Progenitor cell of endocrine pancreas (in vitro differentiated cells): ENCODE measurements around the gene PNPLA2. TPM values are rescaled to one million over a fixed set of nuclear protein-coding genes. Genes with fewer than 3 reads are reported as not detected.

Experiments used
- DNase-seq: peaks from one replicate; pipeline ENCODE4 v3.0.0; 2021; ENCODE audit warnings: low spot score; ENCODE audit not compliant: unreplicated experiment
- H3K27ac Mint-ChIP-seq: 2 replicates; pipeline ENCODE4 v1.8.0; 2021; ENCODE audit warnings: mild to moderate bottlenecking, moderate library complexity, mixed read lengths
- H3K27me3 Mint-ChIP-seq: 2 replicates; pipeline ENCODE4 v1.8.0; 2021; ENCODE audit warnings: mixed read lengths
- H3K36me3 Mint-ChIP-seq: 2 replicates; pipeline ENCODE4 v1.8.0; 2022; ENCODE audit warnings: mixed read lengths; ENCODE audit not compliant: insufficient read depth
- H3K4me1 Mint-ChIP-seq: 2 replicates; pipeline ENCODE4 v1.8.0; 2021; ENCODE audit warnings: low read depth, mixed read lengths
- H3K4me3 Mint-ChIP-seq: 2 replicates; pipeline ENCODE4 v1.8.0; 2021; ENCODE audit warnings: low read depth, mild to moderate bottlenecking, moderate library complexity, mixed read lengths
- H3K9me3 Mint-ChIP-seq: 2 replicates; pipeline ENCODE4 v1.8.0; 2021; ENCODE audit warnings: low read depth, mixed read lengths
- total RNA-seq: library from RNA; stranded (reverse); gene quantifications from 2 replicates; pipeline ENCODE4 v1.2.1, GENCODE V29; 2021
- TF ChIP-seq, protein P1 (sequence below): fragments of 200-600 bp; sonication (generic); IDR thresholded peaks from one replicate; pipeline ENCODE4 v1.5.0; 2021; ENCODE audit warnings: antibody characterized with exemption, mild to moderate bottlenecking; ENCODE audit not compliant: unreplicated experiment

PNPLA2 gene
- total RNA-seq, 1 donor from 2014 or later = 51.1 TPM

DNA sequence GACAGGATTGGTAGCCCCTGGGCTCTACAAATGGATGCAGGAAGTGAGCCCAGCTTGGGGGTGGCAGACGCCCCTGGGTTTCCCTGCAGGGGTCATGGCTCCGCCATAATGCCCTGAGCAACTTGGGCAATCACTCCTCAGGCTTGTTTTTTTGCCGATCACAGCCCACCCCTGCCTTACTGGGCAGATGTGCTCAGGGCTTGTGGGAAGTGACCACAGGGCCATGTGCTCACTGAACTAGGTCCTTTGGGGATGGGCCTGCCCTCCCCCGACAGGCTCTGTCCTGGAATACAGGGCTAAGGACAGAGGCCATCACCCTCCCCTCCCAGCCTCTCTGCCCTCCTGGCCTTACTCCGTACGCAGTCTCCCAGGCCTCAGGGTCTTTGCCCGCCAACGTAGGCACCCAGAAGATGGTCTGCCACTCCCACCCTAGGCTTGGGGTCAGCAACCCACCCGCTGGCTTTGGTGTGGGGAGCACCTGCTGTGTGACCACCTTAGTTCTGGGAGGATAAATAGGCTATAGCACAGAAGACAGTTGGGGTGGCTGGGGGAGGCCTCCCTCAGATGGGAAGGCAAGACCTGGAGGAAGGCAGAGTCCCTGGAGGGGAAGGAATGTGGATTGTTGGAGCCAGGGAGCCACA, 5.1 kb upstream of the PNPLA2 start:
- TF ChIP-seq, protein P1, sequence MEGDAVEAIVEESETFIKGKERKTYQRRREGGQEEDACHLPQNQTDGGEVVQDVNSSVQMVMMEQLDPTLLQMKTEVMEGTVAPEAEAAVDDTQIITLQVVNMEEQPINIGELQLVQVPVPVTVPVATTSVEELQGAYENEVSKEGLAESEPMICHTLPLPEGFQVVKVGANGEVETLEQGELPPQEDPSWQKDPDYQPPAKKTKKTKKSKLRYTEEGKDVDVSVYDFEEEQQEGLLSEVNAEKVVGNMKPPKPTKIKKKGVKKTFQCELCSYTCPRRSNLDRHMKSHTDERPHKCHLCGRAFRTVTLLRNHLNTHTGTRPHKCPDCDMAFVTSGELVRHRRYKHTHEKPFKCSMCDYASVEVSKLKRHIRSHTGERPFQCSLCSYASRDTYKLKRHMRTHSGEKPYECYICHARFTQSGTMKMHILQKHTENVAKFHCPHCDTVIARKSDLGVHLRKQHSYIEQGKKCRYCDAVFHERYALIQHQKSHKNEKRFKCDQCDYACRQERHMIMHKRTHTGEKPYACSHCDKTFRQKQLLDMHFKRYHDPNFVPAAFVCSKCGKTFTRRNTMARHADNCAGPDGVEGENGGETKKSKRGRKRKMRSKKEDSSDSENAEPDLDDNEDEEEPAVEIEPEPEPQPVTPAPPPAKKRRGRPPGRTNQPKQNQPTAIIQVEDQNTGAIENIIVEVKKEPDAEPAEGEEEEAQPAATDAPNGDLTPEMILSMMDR = no peak
- no peak for DNase-seq
- Mint-ChIP-seq H3K9me3 (no peaks in the 10 kb centered on the region), H3K4me3 (no peak overlapping the region), H3K4me1 (peaks cover 13% of the 10 kb centered on the region), H3K27ac (no peak overlapping the region), H3K27me3 (no peaks in the 10 kb centered on the region), H3K36me3 (peaks cover 8% of the 10 kb centered on the region)

DNA sequence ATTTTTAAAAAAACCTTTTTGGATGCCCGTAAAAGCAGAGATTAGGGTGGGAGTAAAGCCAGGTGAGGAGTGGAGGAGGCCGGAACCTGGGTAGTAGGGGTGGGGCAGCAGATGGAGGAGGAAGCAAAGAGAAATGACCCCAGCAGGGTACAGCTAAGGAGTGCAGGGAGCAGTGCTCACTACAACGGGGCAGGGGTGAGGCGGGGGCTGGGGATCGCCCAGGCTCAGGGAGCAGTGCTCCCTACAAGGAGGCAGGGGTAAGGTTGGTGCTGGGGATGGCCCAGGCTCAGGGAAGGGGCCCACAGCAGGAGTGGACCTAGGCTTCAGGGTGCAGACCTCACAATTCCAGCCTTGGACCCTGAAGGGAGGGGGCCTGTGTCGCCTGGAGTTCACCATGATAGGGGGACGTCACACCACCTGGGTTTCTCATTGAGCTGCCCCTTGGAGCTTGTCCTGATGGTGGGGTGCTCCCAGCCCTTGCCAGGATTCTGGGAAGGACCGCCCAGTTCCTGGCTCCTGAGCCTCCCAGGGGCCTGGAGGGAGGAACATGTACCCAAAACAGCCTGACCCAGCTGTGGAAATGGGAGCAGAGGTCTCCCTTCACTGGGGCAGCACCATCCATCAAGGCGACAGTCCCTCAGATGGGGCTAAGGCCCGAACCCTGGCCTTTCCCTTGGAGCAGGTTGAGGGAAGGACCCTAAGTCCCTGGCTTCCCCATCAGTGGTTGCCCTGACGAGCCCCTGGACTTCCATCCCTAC, 2.9 kb upstream of the PNPLA2 start:
- Mint-ChIP-seq H3K36me3 (peaks cover 8% of the 10 kb centered on the region), H3K9me3 (no peaks in the 10 kb centered on the region), H3K4me1 (peaks cover 5% of the 10 kb centered on the region), H3K4me3 (no peak overlapping the region), H3K27ac (no peak overlapping the region), H3K27me3 (no peaks in the 10 kb centered on the region)
- DNase-seq = no peak
- TF ChIP-seq, protein P1 = no peak

DNA sequence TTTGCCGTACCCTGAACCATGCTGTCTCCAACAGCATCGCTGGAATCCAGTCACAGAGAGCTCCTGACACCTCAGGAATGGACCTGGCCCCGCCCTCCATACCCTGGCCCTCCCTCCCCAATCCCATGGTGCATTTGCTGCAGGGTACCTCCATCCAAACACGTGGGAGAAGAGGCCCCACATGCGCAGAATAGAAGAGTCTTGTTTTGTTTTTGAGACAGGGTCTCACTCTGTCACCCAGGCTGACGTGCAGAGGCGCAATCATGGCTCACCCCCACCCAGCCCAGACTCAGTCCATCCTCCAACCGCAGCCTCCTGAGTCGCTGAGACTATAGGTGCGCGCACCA, 2.3 kb upstream of the PNPLA2 start:
- DNase-seq = no peak
- no peaks in the 10 kb centered on the region for H3K27me3 Mint-ChIP-seq
- no peaks in the 10 kb centered on the region for H3K9me3 Mint-ChIP-seq
- no peak overlapping the region for H3K4me3 Mint-ChIP-seq
- H3K36me3 Mint-ChIP-seq = peaks cover 5% of the 10 kb centered on the region
- no peak overlapping the region for H3K27ac Mint-ChIP-seq
- peaks cover 2% of the 10 kb centered on the region for H3K4me1 Mint-ChIP-seq
- TF ChIP-seq, protein P1 = no peak

DNA sequence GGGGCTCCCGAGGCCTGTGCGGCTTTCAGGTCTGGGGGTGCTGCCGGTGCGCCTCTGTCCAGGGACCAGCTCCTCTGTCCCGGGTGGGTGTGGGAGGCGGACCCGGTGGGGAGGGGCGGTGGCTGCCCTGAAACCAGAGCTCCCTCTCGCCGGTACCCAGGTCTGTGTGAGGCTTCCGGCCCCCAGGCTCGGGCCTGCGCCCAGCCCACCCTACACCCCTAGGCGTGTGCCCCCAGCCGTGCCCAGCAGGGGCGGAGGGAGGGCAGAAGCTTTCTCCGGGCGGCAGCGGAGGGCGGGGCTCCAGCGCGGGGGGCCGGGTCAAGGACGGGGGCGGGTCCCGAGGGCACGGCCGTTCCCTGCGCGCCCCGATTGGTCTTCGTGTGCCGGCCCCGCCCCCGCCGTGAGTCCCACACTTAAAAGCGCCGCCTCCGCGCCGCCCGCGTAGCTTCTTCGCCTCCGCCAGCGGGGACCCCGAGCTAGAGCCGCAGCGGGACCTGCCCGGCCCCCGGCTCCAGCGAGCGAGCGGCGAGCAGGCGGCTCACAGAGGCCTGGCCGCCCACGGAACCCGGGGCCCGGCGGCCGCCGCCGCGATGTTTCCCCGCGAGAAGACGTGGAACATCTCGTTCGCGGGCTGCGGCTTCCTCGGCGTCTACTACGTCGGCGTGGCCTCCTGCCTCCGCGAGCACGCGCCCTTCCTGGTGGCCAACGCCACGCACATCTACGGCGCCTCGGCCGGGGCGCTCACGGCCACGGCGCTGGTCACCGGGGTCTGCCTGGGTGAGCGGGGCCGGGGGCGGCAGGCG, 616 bp downstream of the PNPLA2 start:
- H3K4me1 Mint-ChIP-seq = peaks cover 2% of the 10 kb centered on the region
- H3K36me3 Mint-ChIP-seq = peaks cover 2% of the 10 kb centered on the region
- TF ChIP-seq, protein P1 = peak; percentile 26
- H3K9me3 Mint-ChIP-seq = no peaks in the 10 kb centered on the region
- no peak overlapping the region for H3K27ac Mint-ChIP-seq
- H3K4me3 Mint-ChIP-seq = peak overlapping the region; percentile 77
- peak; percentile 83 for DNase-seq
- no peaks in the 10 kb centered on the region for H3K27me3 Mint-ChIP-seq

DNA sequence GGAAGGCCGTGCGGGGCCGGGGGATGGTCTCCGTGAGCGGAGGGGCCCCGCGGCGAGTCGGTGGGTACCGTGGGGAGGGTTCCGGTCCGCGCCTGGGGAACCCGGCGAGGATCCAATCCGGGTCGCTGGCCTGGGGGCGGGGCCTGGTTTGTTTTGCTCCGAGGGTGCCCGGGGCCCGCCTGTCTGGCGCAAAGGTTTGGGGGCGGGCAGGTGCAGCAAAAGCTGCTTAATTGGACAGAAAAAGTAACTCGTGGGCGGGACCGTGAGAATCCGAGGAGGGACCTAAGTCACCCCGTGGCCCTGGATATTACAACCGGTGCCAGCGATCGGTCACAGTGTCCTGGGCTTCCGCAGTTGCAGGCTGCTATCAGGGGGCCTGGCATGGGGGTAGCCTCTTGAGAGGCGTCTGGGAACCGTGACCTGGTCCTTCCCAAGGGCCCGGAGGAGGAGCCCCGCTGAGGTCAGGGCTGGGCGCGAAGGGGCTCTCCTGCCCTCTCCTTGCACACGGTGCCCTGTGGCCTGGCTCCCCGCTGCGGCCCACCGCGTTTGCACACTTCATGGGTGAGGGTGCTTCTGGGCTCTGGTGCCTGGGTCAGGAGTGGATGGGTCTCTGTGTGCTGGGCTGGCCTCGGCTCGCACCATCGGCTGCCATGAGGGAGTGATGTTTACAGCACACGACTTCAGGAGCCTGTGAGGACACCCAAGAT, 1.4 kb downstream of the PNPLA2 start:
- H3K4me1 Mint-ChIP-seq = peaks cover 4% of the 10 kb centered on the region
- H3K27ac Mint-ChIP-seq = peak overlapping the region; percentile 78
- H3K36me3 Mint-ChIP-seq = peaks cover 4% of the 10 kb centered on the region
- peak overlapping the region; percentile 77 for H3K4me3 Mint-ChIP-seq
- peak; percentile 60 for DNase-seq
- H3K27me3 Mint-ChIP-seq = no peaks in the 10 kb centered on the region
- H3K9me3 Mint-ChIP-seq = no peaks in the 10 kb centered on the region
- TF ChIP-seq, protein P1 = no peak
